ENCODE measurements around the gene KCTD17. TPM values are rescaled to one million over a fixed set of nuclear protein-coding genes. Genes with fewer than 3 reads are reported as not detected.
A peak's percentile ranks its signal among the peaks of the same experiment; 100 is the strongest.

The KCTD17 gene
- total RNA-seq, 4 donors from 2014 or later: 9.5 to 30.5 (median 13.5) TPM

- TF ChIP-seq CTCF (IDR thresholded peaks at IDR 0.05) (no peak), POLR2A (IDR thresholded peaks at IDR 0.05) (peak; percentile 24 to 83)
- DNase-seq: peak in 2 of 3 donors; percentile 66 to 80
- Histone ChIP-seq H3K9me3 (no peaks in the 10 kb centered on the region), H3K27me3 (no peaks in the 10 kb centered on the region), H3K36me3 (peaks cover 0 to 7% (median 0%) of the 10 kb centered on the region in 3 donors), H3K4me3 (peak overlapping the region in 2 of 4 donors; percentile 69 to 98), H3K27ac (peak overlapping the region in 3 of 4 donors; percentile 94 to 99 (median 95)), H3K4me1 (peaks cover 3 to 58% (median 12%) of the 10 kb centered on the region in 4 donors)
Measured at GRCh38 chr22:37021041-37021440, 30.5 kb upstream of the KCTD17 start.

DNA sequence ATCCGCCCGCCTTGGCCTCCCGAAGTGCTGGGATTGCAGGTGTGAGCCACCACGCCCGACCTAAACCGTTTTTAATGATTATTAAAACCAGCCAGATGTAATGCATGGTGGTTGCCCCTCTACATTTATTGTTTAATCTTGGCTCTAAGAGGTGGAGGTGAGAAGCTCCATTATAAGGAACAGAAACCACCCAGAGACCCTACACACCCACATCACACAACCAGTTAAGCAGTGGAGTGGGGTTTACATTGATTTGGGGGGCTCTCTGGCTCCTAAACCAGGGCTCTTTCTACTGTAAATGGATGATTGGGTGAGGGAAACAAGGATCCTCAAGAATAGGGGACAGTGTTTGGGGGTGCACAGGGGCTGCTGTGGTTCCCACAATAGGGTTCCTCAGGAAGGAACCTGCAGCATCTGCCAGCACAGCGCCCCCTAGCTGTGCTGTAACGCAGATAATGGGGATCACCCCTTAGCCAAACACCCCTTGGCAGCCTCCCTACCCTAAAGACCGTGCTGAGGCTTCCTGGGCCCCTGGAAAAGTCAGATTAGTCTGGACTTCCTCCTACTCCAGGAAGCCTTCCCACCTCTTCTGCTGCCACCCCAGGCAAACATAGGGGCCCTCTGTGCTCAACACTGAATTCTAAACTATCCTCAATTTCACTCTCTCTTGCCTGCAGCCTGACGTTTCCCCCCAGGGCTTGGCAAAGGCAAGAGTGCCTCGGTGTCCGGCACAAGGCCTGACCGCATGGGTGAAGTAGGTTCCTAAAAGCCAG is 29.6 kb upstream of the KCTD17 start:
- H3K27ac ChIP-seq: peak overlapping the region in 3 of 4 donors; percentile 94 to 99 (median 95)
- peak; percentile 56 to 84 (median 77) for DNase-seq

GRCh38 chr22:37022483-37023337 is 28.8 kb upstream of the KCTD17 start:
- H3K27ac ChIP-seq: peak overlapping the region in 3 of 4 donors; percentile 94 to 99 (median 95)
- TF ChIP-seq CTCF (IDR thresholded peaks at IDR 0.05) (peak in 1 of 6 experiments; percentile 3), POLR2A (IDR thresholded peaks at IDR 0.05) (peak in 1 of 2 donors; percentile 25)
- H3K9me3 ChIP-seq: no peaks in the 10 kb centered on the region
- peak in 1 of 3 donors; percentile 58 for DNase-seq
- no peaks in the 10 kb centered on the region for H3K27me3 ChIP-seq
- peaks cover 0 to 23% (median 0%) of the 10 kb centered on the region in 3 donors for H3K36me3 ChIP-seq
- peaks cover 0 to 60% (median 12%) of the 10 kb centered on the region in 4 donors for H3K4me1 ChIP-seq
- H3K4me3 ChIP-seq: peak overlapping the region in 1 of 4 donors; percentile 25

More for the DNA sequence above, 29.6 kb upstream of the KCTD17 start:
- Histone ChIP-seq H3K36me3 (peaks cover 0 to 15% (median 0%) of the 10 kb centered on the region in 3 donors), H3K27me3 (no peaks in the 10 kb centered on the region), H3K9me3 (no peaks in the 10 kb centered on the region), H3K4me3 (peak overlapping the region in 1 of 4 donors; percentile 12), H3K4me1 (peaks cover 0 to 60% (median 12%) of the 10 kb centered on the region in 4 donors)
- TF ChIP-seq CTCF (IDR thresholded peaks at IDR 0.05) (peak; percentile 50 to 75 (median 69)), POLR2A (IDR thresholded peaks at IDR 0.05) (no peak)

- no peaks in the 10 kb centered on the region for H3K9me3 ChIP-seq
- H3K4me1 ChIP-seq: peaks cover 0 to 58% (median 5%) of the 10 kb centered on the region in 4 donors
- peaks cover 0 to 35% (median 0%) of the 10 kb centered on the region in 3 donors for H3K36me3 ChIP-seq
- peak in 1 of 6 experiments; percentile 15 for TF ChIP-seq CTCF (IDR thresholded peaks at IDR 0.05)
- peak; percentile 37 to 57 for TF ChIP-seq POLR2A (IDR thresholded peaks at IDR 0.05)
- H3K27me3 ChIP-seq: no peaks in the 10 kb centered on the region
- peak overlapping the region in 2 of 4 donors; percentile 55 to 57 for H3K4me3 ChIP-seq
- H3K27ac ChIP-seq: peak overlapping the region in 3 of 4 donors; percentile 94 to 99 (median 95)
- peak in 2 of 3 donors; percentile 93 to 94 for DNase-seq
Measured at GRCh38 chr22:37023743-37024338, 27.7 kb upstream of the KCTD17 start.

All from Peyer's patch (tissue), 4 donors.